GM12878 (cell line): ENCODE results near the gene HEXIM1. TPM values are rescaled to one million over a fixed set of nuclear protein-coding genes. Genes with fewer than 3 reads are reported as not detected.

ENCODE experiments used
- ATAC-seq: fragments of 200-7000 bp; cut with Tn5 transposase; 3 replicates; pipeline ENCODE4 v1.9.1; 2020; ENCODE audit warnings: mild to moderate bottlenecking, moderate library complexity
- BruUV-seq: library from RNA; stranded (reverse); fragments of 400-500 nt; replicated peaks from 2 replicates; lab custom pipeline; 2021; lab: Mats Ljungman, UMichigan
- CTCF ChIA-PET: fragments of 300-600 bp; sonication (Branson Sonifier 250); formaldehyde crosslinking; extraction: SDS; loops from one replicate; lab custom pipeline; 2021; ENCODE audit warnings: inconsistent platforms; lab: Yijun Ruan, JAX
- POLR2A ChIA-PET: fragments of 350-600 bp; formaldehyde crosslinking; extraction: SDS; loops from one replicate; lab custom pipeline; 2021; ENCODE audit warnings: inconsistent platforms; lab: Charles Lee
- RAD21 ChIA-PET: fragments of 300-600 bp; sonication (Branson Sonifier 250); formaldehyde crosslinking; loops from one replicate; lab custom pipeline; 2023; ENCODE audit warnings: antibody characterized with exemption; ENCODE audit not compliant: unreplicated experiment; lab: Charles Lee
- SMC1A ChIA-PET: fragments of 300-600 bp; sonication (Branson Sonifier 250); formaldehyde crosslinking; loops from one replicate; lab custom pipeline; 2023; ENCODE audit not compliant: unreplicated experiment, uncharacterized antibody; lab: Charles Lee
- DNase-seq: peaks from one replicate; pipeline ENCODE4 v3.0.0-alpha.2; 2011; ENCODE audit warnings: low read depth, low spot score
- FAIRE-seq: peaks from 3 replicates; lab custom pipeline; 2011; peaks lifted over from hg19 to GRCh38; lab: Jason Lieb, UNC
- H2AFZ ChIP-seq: 2 replicates; pipeline ENCODE4 v1.6.0; 2011; ENCODE audit warnings: low read depth, low read length, control low read depth; ENCODE audit not compliant: control insufficient read depth
- H3K27ac ChIP-seq: 2 replicates; pipeline ENCODE4 v1.5.1; 2011; ENCODE audit warnings: control low read depth; ENCODE audit not compliant: control insufficient read depth, insufficient read depth
- H3K27me3 ChIP-seq, 2 experiments: replicated peaks in 1 of 2; 2 replicates each; pipeline versions ENCODE4 v1.6.0 to v1.6.1; 2011; ENCODE audit warnings: low read length in 1 of 2; ENCODE audit not compliant: control insufficient read depth in 2 of 2, insufficient read depth in 2 of 2
- H3K36me3 ChIP-seq, 2 experiments: 2 replicates each; pipeline ENCODE4 v1.5.1; 2011; ENCODE audit warnings: low read length in 1 of 2; ENCODE audit not compliant: control insufficient read depth in 2 of 2, insufficient read depth in 2 of 2
- H3K4me1 ChIP-seq: 2 replicates; pipeline ENCODE4 v1.6.1; 2011; ENCODE audit warnings: mild to moderate bottlenecking, low read length, moderate library complexity, mixed read lengths; ENCODE audit not compliant: control insufficient read depth, insufficient read depth
- H3K4me2 ChIP-seq: 2 replicates; pipeline ENCODE4 v1.6.0; 2011; ENCODE audit warnings: control low read depth; ENCODE audit not compliant: control insufficient read depth, insufficient read depth
- H3K4me3 ChIP-seq: fragments of 200-600 bp; sonication (generic); 2 replicates; pipeline ENCODE4 v1.5.1; 2016
- H3K79me2 ChIP-seq: 2 replicates; pipeline ENCODE4 v1.6.0; 2011; ENCODE audit warnings: low read length; ENCODE audit not compliant: control insufficient read depth, insufficient read depth
- H3K9ac ChIP-seq: 2 replicates; pipeline ENCODE4 v1.8.0; 2011; ENCODE audit warnings: low read length, control low read depth, mixed read lengths; ENCODE audit not compliant: control insufficient read depth, insufficient read depth
- H3K9me3 ChIP-seq: replicated peaks from 3 replicates; pipeline ENCODE4 v1.5.1; 2011; ENCODE audit warnings: mild to moderate bottlenecking, low read length; ENCODE audit not compliant: control insufficient read depth, insufficient read depth
- H4K20me1 ChIP-seq: 2 replicates; pipeline ENCODE4 v1.6.0; 2011; ENCODE audit not compliant: control insufficient read depth, insufficient read depth
- ASH2L ChIP-seq: fragments of 300-600, 200-600 bp; sonication (generic); IDR thresholded peaks from 2 replicates; pipeline ENCODE4 v1.6.1; 2017; ENCODE audit warnings: low read depth, mild to moderate bottlenecking, borderline replicate concordance
- ATF7 ChIP-seq: fragments of 450-650 bp; IDR thresholded peaks from 2 replicates; pipeline ENCODE4 v1.6.1; 2016; ENCODE audit warnings: low read depth, mild to moderate bottlenecking
- BACH1 ChIP-seq: fragments of 450-650 bp; IDR thresholded peaks from 2 replicates; pipeline ENCODE4 v1.6.1; 2017; ENCODE audit warnings: mild to moderate bottlenecking, borderline replicate concordance
- BCL11A ChIP-seq: IDR thresholded peaks from 2 replicates; pipeline ENCODE4 v1.6.1; 2011; ENCODE audit warnings: low read depth, low read length
- CTCF ChIP-seq, 3 experiments: IDR thresholded peaks in 2 of 3; conservative IDR thresholded peaks in 1 of 3; 2 replicates each; pipeline ENCODE4 v1.5.1; 2011; ENCODE audit warnings: low read depth in 3 of 3, low read length in 3 of 3, mild to moderate bottlenecking in 3 of 3, control low read depth in 2 of 3, moderate library complexity in 2 of 3, inconsistent platforms in 1 of 3, mixed read lengths in 1 of 3; ENCODE audit not compliant: control insufficient read depth in 2 of 3, insufficient read depth in 1 of 3; ENCODE audit errors: extremely low read depth in 1 of 3
- CUX1 ChIP-seq: IDR thresholded peaks from 2 replicates; pipeline ENCODE4 v1.6.1; 2012; ENCODE audit warnings: improper control_type of control experiment, low read depth, low read length; ENCODE audit not compliant: insufficient replicate concordance
- E2F8 ChIP-seq: fragments of 450-650 bp; IDR thresholded peaks from 2 replicates; pipeline ENCODE4 v1.6.1; 2018; ENCODE audit warnings: mild to moderate bottlenecking, low read depth, moderate library complexity; ENCODE audit not compliant: partially characterized antibody
- ETV6 ChIP-seq, 2 experiments: fragments of 450-650 bp in 1 of 2; IDR thresholded peaks in 1 of 2; conservative IDR thresholded peaks in 1 of 2; 2 replicates each; pipeline ENCODE4 v1.6.1; 2014; ENCODE audit warnings: antibody characterized with exemption in 1 of 2, borderline replicate concordance in 1 of 2, low read depth in 1 of 2, mild to moderate bottlenecking in 1 of 2, moderate library complexity in 1 of 2
- MAX ChIP-seq: IDR thresholded peaks from 2 replicates; pipeline ENCODE4 v1.6.1; 2012; ENCODE audit warnings: low read depth, low read length, improper control_type of control experiment
- SMAD5 ChIP-seq: IDR thresholded peaks from 2 replicates; pipeline ENCODE4 v1.6.1; 2016; ENCODE audit warnings: antibody characterized with exemption, low read depth
- SP1 ChIP-seq: IDR thresholded peaks from one replicate; pipeline ENCODE4 v1.6.1; 2011; ENCODE audit warnings: low read depth, low read length
- TCF7 ChIP-seq: IDR thresholded peaks from 2 replicates; pipeline ENCODE4 v1.6.1; 2014; ENCODE audit warnings: antibody characterized with exemption, borderline replicate concordance
- ZNF24 ChIP-seq: fragments of 450-650 bp; IDR thresholded peaks from 2 replicates; pipeline ENCODE4 v1.6.1; 2017; ENCODE audit warnings: antibody characterized with exemption, mild to moderate bottlenecking
- ZZZ3 ChIP-seq: IDR thresholded peaks from 2 replicates; pipeline ENCODE4 v1.6.1; 2011; ENCODE audit warnings: low read depth; ENCODE audit not compliant: control insufficient read depth, insufficient read length
- WGBS: methylation state at CpG from one replicate; pipeline ENCODE4 v1.1.6; 2016; ENCODE audit warnings: low lambda C conversion rate; ENCODE audit not compliant: insufficient replicate concordance, insufficient coverage; ENCODE audit errors: missing lambda C conversion rate; 5-methylcytosine and 5-hydroxymethylcytosine counted together
- in situ Hi-C: fragments of 300-500 bp; cut with MboI; formaldehyde crosslinking; loops from 9 replicates; pipeline ENCODE4 v1.14.3; 2018; ENCODE audit warnings: mixed read lengths
- intact Hi-C: fragments of 100-400 bp; cut with micrococcal nuclease; formaldehyde crosslinking; loops from one replicate; pipeline ENCODE4 v1.14.2; 2022; ENCODE audit not compliant: unreplicated experiment
- polyA plus RNA-seq, 11 experiments: library from polyadenylated mRNA; depleted of rRNA in 4 of 11; unstranded in 6 of 11; stranded (reverse) in 5 of 11; fragments of >200 nt; fragmentation: Nextera tagmentation in 4 of 11; fragmentation: Illumina TruSeq in 1 of 11; extraction: Ambion mirVana in 4 of 11; extraction: Trizol in 1 of 11; gene quantifications; 1 replicate in 1 of 11; 2 replicates in 10 of 11; pipeline versions ENCODE4 v1.2.1 to v1.2.3, GENCODE V29; 2011 to 2016; ENCODE audit warnings: inconsistent platforms in 2 of 11, missing spikeins in 2 of 11, low read depth in 1 of 11
- total RNA-seq, 4 experiments: library from RNA; depleted of rRNA in 3 of 4; stranded (reverse); fragments of >200 nt in 3 of 4; fragmentation: Illumina TruSeq in 1 of 4; extraction: Trizol in 1 of 4; gene quantifications; 2 replicates each; pipeline versions ENCODE4 v1.2.1 to v1.2.3, GENCODE V29; 2013 to 2021

HEXIM1 gene
- total and polyA plus RNA-seq, 10 of the 15 experiments (the other 5 are each of a cell fraction or from before 2014, with no cell fraction given) = 1.9 to 24.1 (median 9.0) TPM

GRCh38 chr17:45102856-45103255 lies 45.4 kb upstream of the HEXIM1 start:
- ChIA-PET CTCF (interaction anchor here (1.0 to 1.7 kb wide), 2 partner anchors 95 to 183 kb away, joined by 3 to 5 read pairs; no protein-coding TSS in a partner anchor), RAD21 (no interaction called here), POLR2A (no interaction called here), SMC1A (no interaction called here)
- H3K4me1 ChIP-seq = no peaks in the 10 kb centered on the region
- H2AFZ ChIP-seq = no peak overlapping the region
- in situ Hi-C loops (loop anchor here (10.0 kb wide), 1 partner anchor 178 kb away; no protein-coding TSS in a partner anchor), intact Hi-C loops (no loop called here)
- no peak overlapping the region for H3K4me2 ChIP-seq
- no peak overlapping the region for H3K9ac ChIP-seq
- ATAC-seq (no peak), FAIRE-seq (no peak), DNase-seq (no peak)
- peaks cover 3% of the 10 kb centered on the region; the same call in 1 of the 2 replicates for H4K20me1 ChIP-seq
- no peak overlapping the region for H3K4me3 ChIP-seq
- no TSS peak for BruUV-seq
- H3K9me3 ChIP-seq = no peaks in the 10 kb centered on the region
- WGBS = 91% methylated on average over 9 of the region's 9 CpGs
- H3K27ac ChIP-seq = no peak overlapping the region
- H3K79me2 ChIP-seq = no peaks in the 10 kb centered on the region
- no peaks in the 10 kb centered on the region for H3K27me3 ChIP-seq
- H3K36me3 ChIP-seq = peaks cover 55 to 61% of the 10 kb centered on the region in 2 experiments
- TF ChIP-seq ZNF24 = no peak
- no peak for TF ChIP-seq TCF7
- no peak for TF ChIP-seq ETV6 (conservative IDR thresholded peaks at IDR 0.05 in 1 of 2, IDR thresholded peaks at IDR 0.05 in 1 of 2; ENCODE audit: borderline replicate concordance in 1 of 2, low read depth in 1 of 2)
- no peak for TF ChIP-seq ATF7
- TF ChIP-seq E2F8 = no peak
- no peak for TF ChIP-seq ASH2L
- no peak for TF ChIP-seq BACH1
- TF ChIP-seq BCL11A = no peak
- no peak for TF ChIP-seq MAX
- no peak for TF ChIP-seq CUX1
- TF ChIP-seq SP1 = no peak
- no peak for TF ChIP-seq SMAD5
- no peak for TF ChIP-seq CTCF (IDR thresholded peaks at IDR 0.05 in 2 of 3, conservative IDR thresholded peaks at IDR 0.05 in 1 of 3; ENCODE audit: control insufficient read depth in 2 of 3, extremely low read depth in 1 of 3, insufficient read depth in 1 of 3, low read depth in 3 of 3, low read length in 3 of 3)
- no peak for TF ChIP-seq ZZZ3
